Measurements from ENCODE around the gene TFDP1.

Gene TFDP1

GRCh38 chr13:113653264-113654174, 69.0 kb downstream of the TFDP1 start:
- peak; percentile 15 for DNase-seq

- no peak for DNase-seq
These were observed 69.6 kb downstream of the TFDP1 start for GRCh38 chr13:113654175-113654560.

- DNase-seq, result no peak
These were observed 70.2 kb downstream of the TFDP1 start for GRCh38 chr13:113654591-113655345.

- DNase-seq, result no peak
These were observed 70.9 kb downstream of the TFDP1 start for GRCh38 chr13:113655346-113656002.

GRCh38 chr13:113656003-113656588, 71.5 kb downstream of the TFDP1 start:
- no peak for DNase-seq

- no peak for DNase-seq
These were observed 72.5 kb downstream of the TFDP1 start for GRCh38 chr13:113656831-113657671.

- no peak for DNase-seq
These were observed 73.5 kb downstream of the TFDP1 start, which contains the start of gene ATP4B for GRCh38 chr13:113657851-113658741. TSS of gene ATP4B (minus strand) at chr13:113658198. CDS start at chr13:113658144, 54 bp downstream.

GRCh38 chr13:113658836-113659235, 74.3 kb downstream of the TFDP1 start:
- no peak for DNase-seq

- no peak for DNase-seq
These were observed 74.8 kb downstream of the TFDP1 start for GRCh38 chr13:113659337-113659736.

GRCh38 chr13:113660066-113660465, 75.5 kb downstream of the TFDP1 start:
- no peak for DNase-seq

- no peak for DNase-seq
These were observed 77.0 kb downstream of the TFDP1 start for GRCh38 chr13:113661509-113661908.

- DNase-seq, result no peak
These were observed 79.4 kb downstream of the TFDP1 start for GRCh38 chr13:113663934-113664333.

GRCh38 chr13:113664751-113665596, 80.4 kb downstream of the TFDP1 start:
- DNase-seq, result no peak

- DNase-seq, result no peak
These were observed 81.2 kb downstream of the TFDP1 start for GRCh38 chr13:113665597-113666328.

- no peak for DNase-seq
These were observed 81.7 kb downstream of the TFDP1 start for GRCh38 chr13:113666329-113666670.

GRCh38 chr13:113666951-113667701, 82.6 kb downstream of the TFDP1 start, which contains the start of gene GRK1:
TSS of gene GRK1 (plus strand) at chr13:113667219. CDS start at chr13:113667387, 168 bp downstream.
- no peak for DNase-seq

- DNase-seq, result no peak
These were observed 83.4 kb downstream of the TFDP1 start for GRCh38 chr13:113667771-113668490.

GRCh38 chr13:113668491-113668971, 84.0 kb downstream of the TFDP1 start:
- no peak for DNase-seq

Data from CD4-positive, alpha-beta T cell treated with Interleukin-10 for 1 hour (primary cell).